CD4-positive, alpha-beta T cell (primary cell): ENCODE measurements around the gene PGLYRP4. TPM values are rescaled to one million over a fixed set of nuclear protein-coding genes. Genes with fewer than 3 reads are reported as not detected.
"Not testable (repeated sequence)": the region's sequence is repeated elsewhere in the genome, so short reads cannot be mapped to it uniquely, and the experiment has no call there.

Experiments used
- ATAC-seq: fragments of 200-7000 bp; cut with Tn5 transposase; one replicate; pipeline ENCODE4 v1.10.0; 2022; ENCODE audit warnings: mild to moderate bottlenecking; ENCODE audit not compliant: poor library complexity
- CTCF ChIA-PET: fragments of 350-600 bp; sonication (Branson Sonifier 250); formaldehyde crosslinking; loops from one replicate; lab custom pipeline; 2021; ENCODE audit warnings: antibody characterized with exemption, inconsistent platforms; lab: Charles Lee
- POLR2A ChIA-PET: fragments of 350-600 bp; sonication (Branson Sonifier 250); formaldehyde crosslinking; loops from one replicate; lab custom pipeline; 2021; ENCODE audit warnings: antibody characterized with exemption, inconsistent platforms; lab: Charles Lee
- DNase-seq, 14 experiments: peaks; one replicate each; pipeline ENCODE4 v3.0.0-alpha.2; 2013 to 2020; ENCODE audit warnings: mixed read lengths in 2 of 14
- H3K27ac ChIP-seq, 2 donors: one replicate each; pipeline versions ENCODE4 v1.5.1 to v1.7.0; 2013; ENCODE audit warnings: low read length in 2 of 2, low read depth in 1 of 2, mild to moderate bottlenecking in 1 of 2
- H3K27me3 ChIP-seq, 2 experiments: 1 replicate in 1 of 2; 2 replicates in 1 of 2; pipeline versions ENCODE4 v1.6.1 to v1.7.0; 2013; ENCODE audit warnings: low read length in 2 of 2, control low read depth in 1 of 2, mild to moderate bottlenecking in 1 of 2, moderate library complexity in 1 of 2; ENCODE audit not compliant: insufficient read depth in 2 of 2, control insufficient read depth in 1 of 2
- H3K36me3 ChIP-seq: one replicate; pipeline ENCODE4 v1.6.1; 2013; ENCODE audit warnings: low read length, control low read depth; ENCODE audit not compliant: insufficient read depth
- H3K4me1 ChIP-seq: one replicate; pipeline ENCODE4 v1.6.1; 2013; ENCODE audit warnings: low read length, control low read depth; ENCODE audit not compliant: insufficient read depth
- H3K4me3 ChIP-seq: one replicate; pipeline ENCODE4 v1.5.1; 2013; ENCODE audit warnings: mild to moderate bottlenecking, low read length, moderate library complexity
- H3K9me3 ChIP-seq, 2 experiments: 1 replicate in 1 of 2; 2 replicates in 1 of 2; pipeline versions ENCODE4 v1.6.1 to v1.7.0; 2013; ENCODE audit warnings: low read length in 2 of 2, mild to moderate bottlenecking in 2 of 2, control low read depth in 1 of 2, moderate library complexity in 1 of 2; ENCODE audit not compliant: control insufficient read depth in 1 of 2, insufficient read depth in 1 of 2
- H3K27ac Mint-ChIP-seq: one replicate; pipeline ENCODE4 v1.8.0; 2020; ENCODE audit warnings: mixed read lengths
- H3K27me3 Mint-ChIP-seq: one replicate; pipeline ENCODE4 v1.8.0; 2021; ENCODE audit warnings: mixed read lengths
- H3K36me3 Mint-ChIP-seq: one replicate; pipeline ENCODE4 v1.8.0; 2021; ENCODE audit warnings: low read depth, mixed read lengths
- H3K4me1 Mint-ChIP-seq: one replicate; pipeline ENCODE4 v1.8.0; 2021; ENCODE audit warnings: low read depth, mixed read lengths
- H3K4me3 Mint-ChIP-seq: one replicate; pipeline ENCODE4 v1.8.0; 2020; ENCODE audit warnings: mild to moderate bottlenecking, mixed read lengths
- H3K9me3 Mint-ChIP-seq: one replicate; pipeline ENCODE4 v1.8.0; 2020; ENCODE audit warnings: mixed read lengths
- intact Hi-C, 2 experiments: fragments of 100-400 bp; cut with DNase I in 1 of 2; cut with micrococcal nuclease in 1 of 2; formaldehyde crosslinking; loops; one replicate each; pipeline versions ENCODE4 v1.15.1 to v1.9.0; 2023 to 2025; cut with DNase I, micrococcal nuclease
- total RNA-seq, 174 experiments: library from RNA in 2 of 174; stranded (reverse) in 2 of 174; gene quantifications; one replicate each; pipeline ENCODE4 v1.2.3 and lab custom pipeline; 2021 to 2026
- TF ChIP-seq, protein P1 (sequence below): fragments of 200-600 bp; IDR thresholded peaks from one replicate; pipeline ENCODE4 v1.8.0; 2022; ENCODE audit warnings: antibody characterized with exemption, mild to moderate bottlenecking

PGLYRP4 gene
- total RNA-seq, 2 experiments from 2014 or later: not detected

DNA sequence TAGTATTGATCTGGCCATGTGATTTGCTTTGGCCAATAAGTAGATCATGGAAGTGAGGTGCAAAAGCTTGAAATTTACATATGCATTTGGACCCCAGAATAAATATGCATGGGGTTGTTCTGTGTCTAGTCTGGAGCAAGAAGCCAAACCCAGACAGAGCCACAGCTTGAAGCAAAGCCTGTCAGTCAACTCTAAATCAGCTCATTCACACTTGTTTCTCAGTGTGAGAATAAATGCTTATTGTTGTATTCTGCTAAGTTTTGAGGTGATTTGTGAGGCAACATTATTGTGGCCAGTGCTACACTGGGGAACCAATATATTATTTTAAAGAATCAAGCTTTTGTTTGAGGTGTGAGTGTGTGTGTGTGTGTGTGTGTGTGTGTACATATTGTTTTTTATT, 23.7 kb downstream of the PGLYRP4 start:
- CTCF ChIA-PET: no interaction called here
- H3K9me3 ChIP-seq: peaks cover 10 to 22% of the 10 kb centered on the region in 2 experiments
- ATAC-seq (no peak), DNase-seq (no peak)
- no peaks in the 10 kb centered on the region for H3K36me3 ChIP-seq
- Mint-ChIP-seq H3K36me3 (no peaks in the 10 kb centered on the region), H3K27ac (no peak overlapping the region), H3K9me3 (peaks cover 20% of the 10 kb centered on the region), H3K27me3 (peaks cover 2% of the 10 kb centered on the region), H3K4me1 (no peaks in the 10 kb centered on the region), H3K4me3 (no peak overlapping the region)
- no peaks in the 10 kb centered on the region for H3K4me1 ChIP-seq
- H3K4me3 ChIP-seq: no peak overlapping the region
- TF ChIP-seq, protein P1, sequence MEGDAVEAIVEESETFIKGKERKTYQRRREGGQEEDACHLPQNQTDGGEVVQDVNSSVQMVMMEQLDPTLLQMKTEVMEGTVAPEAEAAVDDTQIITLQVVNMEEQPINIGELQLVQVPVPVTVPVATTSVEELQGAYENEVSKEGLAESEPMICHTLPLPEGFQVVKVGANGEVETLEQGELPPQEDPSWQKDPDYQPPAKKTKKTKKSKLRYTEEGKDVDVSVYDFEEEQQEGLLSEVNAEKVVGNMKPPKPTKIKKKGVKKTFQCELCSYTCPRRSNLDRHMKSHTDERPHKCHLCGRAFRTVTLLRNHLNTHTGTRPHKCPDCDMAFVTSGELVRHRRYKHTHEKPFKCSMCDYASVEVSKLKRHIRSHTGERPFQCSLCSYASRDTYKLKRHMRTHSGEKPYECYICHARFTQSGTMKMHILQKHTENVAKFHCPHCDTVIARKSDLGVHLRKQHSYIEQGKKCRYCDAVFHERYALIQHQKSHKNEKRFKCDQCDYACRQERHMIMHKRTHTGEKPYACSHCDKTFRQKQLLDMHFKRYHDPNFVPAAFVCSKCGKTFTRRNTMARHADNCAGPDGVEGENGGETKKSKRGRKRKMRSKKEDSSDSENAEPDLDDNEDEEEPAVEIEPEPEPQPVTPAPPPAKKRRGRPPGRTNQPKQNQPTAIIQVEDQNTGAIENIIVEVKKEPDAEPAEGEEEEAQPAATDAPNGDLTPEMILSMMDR: no peak
- no peak overlapping the region for H3K27ac ChIP-seq
- POLR2A ChIA-PET: no interaction called here
- intact Hi-C loops: no loop called here
- H3K27me3 ChIP-seq: peaks cover 2 to 9% of the 10 kb centered on the region in 2 experiments

DNA sequence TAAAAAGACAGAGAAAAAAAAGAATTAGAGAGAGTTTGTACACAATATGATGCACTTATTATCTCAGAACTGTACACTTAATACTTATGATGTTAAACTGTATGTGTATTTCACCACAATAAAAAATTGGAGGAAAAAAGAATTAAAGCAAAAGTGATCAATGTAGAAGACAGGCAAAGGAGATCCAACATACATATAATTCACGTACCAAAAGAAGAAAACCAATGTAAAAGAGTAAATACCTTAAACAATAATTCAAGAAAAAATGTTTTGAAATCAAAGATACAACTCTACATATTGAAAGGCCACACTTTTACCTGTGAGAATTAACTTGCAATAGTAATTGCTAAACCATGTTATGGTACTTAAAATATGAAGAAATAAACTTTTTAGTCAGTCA, 26.1 kb downstream of the PGLYRP4 start:
- CTCF ChIA-PET: no interaction called here
- peaks cover 19% of the 10 kb centered on the region for H3K27me3 Mint-ChIP-seq
- H3K4me3 Mint-ChIP-seq: no peak overlapping the region
- Histone ChIP-seq H3K36me3 (no peaks in the 10 kb centered on the region), H3K4me1 (no peaks in the 10 kb centered on the region), H3K4me3 (no peak overlapping the region), H3K9me3 (peaks cover 11% of the 10 kb centered on the region in 2 experiments), H3K27ac (no peak overlapping the region), H3K27me3 (peaks cover 2 to 4% of the 10 kb centered on the region in 2 experiments)
- peaks cover 9% of the 10 kb centered on the region for H3K9me3 Mint-ChIP-seq
- H3K27ac Mint-ChIP-seq: no peak overlapping the region
- TF ChIP-seq, protein P1: no peak
- POLR2A ChIA-PET: no interaction called here
- intact Hi-C loops: no loop called here
- no peaks in the 10 kb centered on the region for H3K36me3 Mint-ChIP-seq
- no peak for ATAC-seq
- DNase-seq: no peak
- no peaks in the 10 kb centered on the region for H3K4me1 Mint-ChIP-seq

DNA sequence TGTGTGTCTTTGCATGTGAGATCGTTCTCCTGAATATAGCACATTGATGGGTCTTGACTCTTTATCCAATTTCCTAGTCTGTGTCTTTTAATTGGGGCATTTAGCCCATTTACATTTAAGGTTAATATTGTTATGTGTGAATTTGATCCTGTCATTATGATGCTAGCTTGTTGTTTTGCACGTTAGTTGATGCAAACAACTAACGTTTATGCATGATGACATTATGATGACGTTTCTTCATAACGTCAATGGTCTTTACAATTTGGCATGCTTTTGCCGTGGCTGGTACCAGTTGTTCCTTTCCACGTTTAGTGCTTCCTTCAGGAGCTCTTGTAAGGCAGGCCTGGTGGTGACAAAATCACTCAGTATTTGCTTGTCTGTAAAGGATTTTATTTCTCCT, 30.5 kb downstream of the PGLYRP4 start:
- POLR2A ChIA-PET, CTCF ChIA-PET, DNase-seq, H3K36me3 Mint-ChIP-seq, intact Hi-C loops, H3K36me3 ChIP-seq, H3K27ac Mint-ChIP-seq, H3K9me3 ChIP-seq, H3K4me1 Mint-ChIP-seq, H3K4me3 Mint-ChIP-seq, H3K27me3 ChIP-seq, H3K27ac ChIP-seq, ATAC-seq, H3K4me3 ChIP-seq, H3K9me3 Mint-ChIP-seq, H3K4me1 ChIP-seq: not testable (repeated sequence)
- H3K27me3 Mint-ChIP-seq: peaks cover 38% of the 10 kb centered on the region

DNA sequence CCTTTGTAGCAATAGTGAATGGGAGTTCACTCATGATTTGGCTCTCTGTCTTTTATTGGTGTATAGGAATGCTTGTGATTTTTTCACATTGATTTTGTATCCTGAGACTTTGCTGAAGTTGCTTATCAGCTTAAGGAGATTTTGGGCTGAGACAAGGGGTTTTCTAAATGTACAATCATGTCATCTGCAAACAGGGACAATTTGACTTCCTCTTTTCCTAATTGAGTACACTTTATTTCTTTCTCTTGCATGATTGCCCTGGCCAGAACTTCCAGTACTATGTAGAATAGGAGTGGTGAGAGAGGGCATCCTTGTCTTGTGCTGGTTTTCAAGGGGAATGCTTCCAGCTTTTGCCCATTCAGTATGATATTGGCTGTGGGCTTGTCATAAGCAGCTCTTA, 32.6 kb downstream of the PGLYRP4 start:
- H3K4me1 ChIP-seq, H3K4me3 Mint-ChIP-seq, intact Hi-C loops, CTCF ChIA-PET, POLR2A ChIA-PET, H3K9me3 ChIP-seq, H3K27ac Mint-ChIP-seq, H3K27me3 ChIP-seq, H3K4me1 Mint-ChIP-seq, H3K9me3 Mint-ChIP-seq, ATAC-seq, DNase-seq, H3K4me3 ChIP-seq, H3K36me3 Mint-ChIP-seq, H3K36me3 ChIP-seq, H3K27ac ChIP-seq: not testable (repeated sequence)
- H3K27me3 Mint-ChIP-seq: peaks cover 46% of the 10 kb centered on the region

DNA sequence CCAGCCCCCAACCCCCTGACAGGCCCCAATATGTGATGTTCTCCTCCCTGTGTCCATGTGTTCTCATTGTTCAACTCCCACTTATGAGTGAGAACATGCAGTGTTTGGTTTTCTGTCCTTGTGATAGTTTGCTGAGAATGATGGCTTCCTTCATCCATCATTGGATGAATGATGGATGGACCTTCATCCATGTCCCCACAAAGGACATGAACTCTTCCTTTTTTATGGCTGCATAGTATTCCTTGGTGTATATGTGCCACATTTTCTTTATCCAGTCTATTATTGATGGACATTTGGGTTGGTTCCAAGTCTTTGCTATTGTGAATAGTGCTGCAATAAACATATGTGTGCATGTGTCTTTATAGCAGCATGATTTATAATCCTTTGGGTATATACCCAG, 34.3 kb downstream of the PGLYRP4 start:
- H3K9me3 Mint-ChIP-seq, POLR2A ChIA-PET, ATAC-seq, H3K4me1 ChIP-seq, CTCF ChIA-PET, H3K4me3 Mint-ChIP-seq, H3K9me3 ChIP-seq, H3K36me3 ChIP-seq, H3K36me3 Mint-ChIP-seq, H3K27ac ChIP-seq, intact Hi-C loops, H3K4me3 ChIP-seq, H3K4me1 Mint-ChIP-seq, H3K27me3 ChIP-seq, DNase-seq, H3K27ac Mint-ChIP-seq: not testable (repeated sequence)
- peaks cover 41% of the 10 kb centered on the region for H3K27me3 Mint-ChIP-seq
